H7 (cell line): ENCODE measurements around the gene KDM6B. TPM values are rescaled to one million over a fixed set of nuclear protein-coding genes. Genes with fewer than 3 reads are reported as not detected.
"Not testable (repeated sequence)": the region's sequence is repeated elsewhere in the genome, so short reads cannot be mapped to it uniquely, and the experiment has no call there.

ENCODE experiments used
- DNase-seq: peaks from one replicate; pipeline ENCODE4 v3.0.0; 2012
- H3K27me3 ChIP-seq: 2 replicates; pipeline ENCODE4 v1.6.0; 2011; ENCODE audit warnings: mild to moderate bottlenecking, low read length; ENCODE audit not compliant: control insufficient read depth, insufficient read depth
- H3K36me3 ChIP-seq: replicated peaks from 2 replicates; pipeline ENCODE4 v1.5.1; 2011; ENCODE audit warnings: low read length; ENCODE audit not compliant: control insufficient read depth, insufficient read depth
- H3K4me3 ChIP-seq: 2 replicates; pipeline ENCODE4 v1.5.1; 2011; ENCODE audit warnings: low read depth, mild to moderate bottlenecking, control low read depth, low read length, moderate library complexity; ENCODE audit not compliant: insufficient read depth
- total RNA-seq: library from RNA; depleted of rRNA; stranded (reverse); fragments of >200 nt; shearing (Covaris generic); gene quantifications from 2 replicates; pipeline ENCODE4 v1.2.3, GENCODE V29; 2014

KDM6B gene
- total RNA-seq, 1 experiment from 2014 or later, result 1.6 TPM

DNA sequence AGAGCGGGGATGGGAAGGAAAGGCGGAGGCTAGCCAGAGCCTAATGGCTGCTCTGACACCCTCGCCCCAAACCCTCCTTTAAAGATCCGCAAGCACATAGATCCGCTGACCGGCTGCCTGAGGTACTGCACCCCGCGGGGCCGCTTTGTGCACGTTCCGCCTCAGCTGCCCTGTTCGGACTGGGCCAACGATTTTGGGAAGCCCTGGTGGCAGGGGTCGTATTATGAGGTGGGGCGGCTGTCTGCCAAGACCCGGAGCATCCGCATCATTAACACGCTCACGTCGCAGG is 24.4 kb downstream of the KDM6B start:
- Histone ChIP-seq H3K4me3 (peak overlapping the region; percentile 82), H3K27me3 (peaks cover 31% of the 10 kb centered on the region), H3K36me3 (peaks cover 4% of the 10 kb centered on the region; the same call in 1 of the 2 replicates)
- DNase-seq, result peak; percentile 80

GRCh38 chr17:7859028-7859427 is 25.0 kb downstream of the KDM6B start:
- Histone ChIP-seq H3K36me3 (peaks cover 4% of the 10 kb centered on the region), H3K4me3 (peak overlapping the region; percentile 82), H3K27me3 (peaks cover 26% of the 10 kb centered on the region)
- DNase-seq, result no peak

GRCh38 chr17:7862692-7863437 is 28.8 kb downstream of the KDM6B start:
- Histone ChIP-seq H3K4me3 (no peak overlapping the region), H3K36me3 (peaks cover 4% of the 10 kb centered on the region), H3K27me3 (no peaks in the 10 kb centered on the region)
- DNase-seq, result peak; percentile 82

DNA sequence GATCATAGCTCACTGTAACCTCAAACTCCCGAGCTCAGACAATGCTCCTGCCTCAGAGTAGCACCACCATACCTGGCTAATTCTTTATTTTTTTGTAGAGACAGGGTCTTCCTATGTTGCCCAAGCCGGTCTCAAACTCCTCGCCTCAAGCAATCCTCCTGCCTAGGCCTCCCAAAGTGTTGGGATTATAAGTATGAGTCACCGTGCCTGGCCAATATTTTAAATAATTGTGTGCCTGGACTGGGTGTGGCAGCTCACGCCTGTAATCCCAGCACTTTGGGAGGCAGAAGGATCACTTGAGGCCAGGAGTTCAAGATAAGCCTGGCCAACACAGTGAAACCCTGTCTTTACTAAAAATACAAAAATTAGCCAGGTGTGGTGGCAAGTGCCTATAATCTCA is 30.4 kb downstream of the KDM6B start:
- not testable (repeated sequence) for H3K36me3 ChIP-seq, H3K27me3 ChIP-seq, DNase-seq

GRCh38 chr17:7864995-7865650 is 31.1 kb downstream of the KDM6B start:
- H3K4me3 ChIP-seq, result no peak overlapping the region
- DNase-seq, result no peak
- H3K27me3 ChIP-seq, result no peaks in the 10 kb centered on the region
- peaks cover under 1% of the 10 kb centered on the region; the same call in 1 of the 2 replicates for H3K36me3 ChIP-seq

More for the DNA sequence above, 30.4 kb downstream of the KDM6B start:
- H3K4me3 ChIP-seq, result not testable (repeated sequence)

- Histone ChIP-seq H3K4me3 (no peak overlapping the region), H3K36me3 (no peaks in the 10 kb centered on the region; the same call in 1 of the 2 replicates), H3K27me3 (no peaks in the 10 kb centered on the region)
- DNase-seq, result no peak
Measured at GRCh38 chr17:7867881-7868329, 33.9 kb downstream of the KDM6B start.

- H3K36me3 ChIP-seq, result no peaks in the 10 kb centered on the region
- no peak overlapping the region for H3K4me3 ChIP-seq
- no peaks in the 10 kb centered on the region for H3K27me3 ChIP-seq
- DNase-seq, result no peak
Measured at GRCh38 chr17:7873051-7873450, 39.0 kb downstream of the KDM6B start.

DNA sequence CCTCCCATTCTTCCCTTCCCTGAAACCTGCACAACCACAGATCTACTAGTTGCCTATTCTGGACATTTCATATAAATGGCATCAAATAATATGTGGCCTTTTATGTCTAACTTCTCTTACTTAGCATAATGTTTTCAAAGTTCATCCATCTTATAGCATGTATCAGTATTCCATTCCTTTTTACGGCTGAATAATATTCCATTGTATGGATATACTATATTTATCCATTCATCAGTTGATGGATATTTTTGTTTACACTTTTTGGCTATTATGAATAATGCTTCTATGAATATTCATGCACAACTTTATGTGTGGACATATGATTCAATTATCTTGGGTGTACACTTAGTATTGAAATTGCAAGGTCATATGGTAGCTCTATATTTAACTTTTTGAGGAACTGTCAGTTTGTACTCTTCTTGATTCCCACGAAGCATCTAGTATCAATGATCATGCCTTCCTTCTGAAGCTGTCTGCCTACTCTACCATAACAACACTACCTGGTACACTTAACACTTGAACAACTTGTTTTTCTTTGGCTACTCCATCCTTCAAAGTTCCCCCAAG is 41.9 kb downstream of the KDM6B start:
- no peaks in the 10 kb centered on the region for H3K27me3 ChIP-seq
- H3K4me3 ChIP-seq, result no peak overlapping the region
- no peaks in the 10 kb centered on the region for H3K36me3 ChIP-seq
- DNase-seq, result no peak

DNA sequence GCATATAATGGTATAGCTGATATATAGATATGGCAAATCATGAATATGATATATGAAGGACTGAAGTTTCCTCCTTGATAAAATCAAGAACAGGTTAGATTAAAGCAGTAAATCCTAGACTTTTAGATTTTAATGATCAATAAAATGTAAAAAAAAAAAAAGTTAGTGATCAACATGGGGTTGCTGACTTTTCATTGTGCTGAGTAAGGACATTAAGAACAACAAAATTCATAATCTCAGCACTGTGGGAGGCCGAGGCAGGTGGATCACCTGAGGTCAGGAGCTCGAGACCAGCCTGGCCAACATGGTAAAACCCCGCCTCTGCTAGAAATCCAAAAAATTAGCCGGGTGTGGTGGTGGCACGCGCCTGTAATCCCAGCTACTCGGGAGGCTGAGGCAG is 44.2 kb downstream of the KDM6B start:
- no peaks in the 10 kb centered on the region for H3K36me3 ChIP-seq
- H3K27me3 ChIP-seq, result no peaks in the 10 kb centered on the region
- DNase-seq, result no peak
- H3K4me3 ChIP-seq, result no peak overlapping the region

GRCh38 chr17:7880076-7880868 is 46.3 kb downstream of the KDM6B start:
- no peaks in the 10 kb centered on the region for H3K27me3 ChIP-seq
- H3K4me3 ChIP-seq, result no peak overlapping the region
- DNase-seq, result no peak
- no peaks in the 10 kb centered on the region for H3K36me3 ChIP-seq

- no peak overlapping the region for H3K4me3 ChIP-seq
- no peaks in the 10 kb centered on the region for H3K36me3 ChIP-seq
- no peak for DNase-seq
- peaks cover 11% of the 10 kb centered on the region for H3K27me3 ChIP-seq
Measured at GRCh38 chr17:7881276-7882054, 47.4 kb downstream of the KDM6B start.

DNA sequence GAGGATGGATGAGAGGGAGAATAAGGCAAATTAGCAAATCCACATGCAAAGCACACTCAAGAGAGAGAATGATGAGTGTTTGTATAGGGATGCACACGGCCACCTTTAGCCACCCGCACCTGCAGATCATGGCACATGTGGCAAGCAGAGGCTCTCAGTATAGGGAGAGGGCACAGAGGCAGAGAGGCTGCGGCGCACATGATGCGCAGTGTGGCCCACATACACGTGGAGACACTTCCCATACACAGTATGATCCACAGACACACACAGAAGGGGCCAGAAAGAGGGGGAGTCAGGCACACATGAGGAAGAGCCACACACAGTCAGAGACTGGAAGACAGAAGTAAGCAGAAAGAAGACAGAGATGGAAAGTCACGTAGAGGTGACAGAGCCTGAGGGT is 48.1 kb downstream of the KDM6B start:
- no peak for DNase-seq
- H3K4me3 ChIP-seq, result no peak overlapping the region
- H3K36me3 ChIP-seq, result no peaks in the 10 kb centered on the region
- peaks cover 16% of the 10 kb centered on the region for H3K27me3 ChIP-seq

GRCh38 chr17:7882629-7883028 is 48.6 kb downstream of the KDM6B start:
- no peak overlapping the region for H3K4me3 ChIP-seq
- H3K27me3 ChIP-seq, result peaks cover 17% of the 10 kb centered on the region
- H3K36me3 ChIP-seq, result no peaks in the 10 kb centered on the region
- DNase-seq, result no peak
